K562 (cell line): Measurements from ENCODE around the gene DDAH2. TPM values are rescaled to one million over a fixed set of nuclear protein-coding genes. Genes with fewer than 3 reads are reported as not detected.
A peak's percentile ranks its signal among the peaks of the same experiment; 100 is the strongest.

Experiments
- MBD2 ChIP-seq: sonication (generic); IDR thresholded peaks from 2 replicates; pipeline ENCODE4 v1.6.1; 2016; ENCODE audit warnings: low read depth, borderline replicate concordance
- MGA ChIP-seq: fragments of 450-650 bp; IDR thresholded peaks from 2 replicates; pipeline ENCODE4 v1.6.1; 2016; ENCODE audit warnings: mild to moderate bottlenecking, moderate library complexity
- NR1H2 ChIP-seq: sonication (generic); formaldehyde crosslinking; IDR thresholded peaks from 2 replicates; pipeline ENCODE4 v1.4.0; 2020; ENCODE audit warnings: mild to moderate bottlenecking, missing genetic modification reagents
- PTRF ChIP-seq: fragments of 450-650 bp; IDR thresholded peaks from 2 replicates; pipeline ENCODE4 v1.6.1; 2016; ENCODE audit warnings: mild to moderate bottlenecking, missing genetic modification characterization, missing compliant biosample characterization
- STAG1 ChIP-seq: sonication (generic); formaldehyde crosslinking; IDR thresholded peaks from 2 replicates; pipeline ENCODE4 v1.5.0; 2020; ENCODE audit warnings: missing genetic modification reagents, borderline replicate concordance
- ZNF79 ChIP-seq: fragments of 250-450 bp; sonication (Bioruptor Pico); IDR thresholded peaks from 2 replicates; pipeline ENCODE4 v1.4.0; 2020; ENCODE audit warnings: low read depth, mild to moderate bottlenecking, moderate library complexity
- polyA plus RNA-seq, 8 experiments: library from polyadenylated mRNA; depleted of rRNA in 4 of 8; stranded (reverse) in 5 of 8; unstranded in 3 of 8; fragments of >200 nt; fragmentation: Nextera tagmentation in 2 of 8; fragmentation: Illumina TruSeq in 1 of 8; extraction: Ambion mirVana in 2 of 8; extraction: Trizol in 1 of 8; gene quantifications; 2 replicates each; pipeline versions ENCODE4 v1.2.1 to v1.2.3, GENCODE V29; 2011 to 2014; ENCODE audit warnings: inconsistent platforms in 1 of 8, missing spikeins in 1 of 8
- total RNA-seq, 7 experiments: library from RNA; depleted of rRNA in 6 of 7; stranded (reverse); fragments of >200 nt in 6 of 7; fragmentation: Illumina TruSeq in 2 of 7; extraction: Trizol in 2 of 7; gene quantifications; 2 replicates each; pipeline versions ENCODE4 v1.2.1 to v1.2.3, GENCODE V29; 2011 to 2021; ENCODE audit warnings: low replicate concordance in 1 of 7

The DDAH2 gene
- total and polyA plus RNA-seq, 9 of the 15 experiments (the other 6 are each of a cell fraction or from before 2014, with no cell fraction given): 1.8 to 45.4 (median 21.4) TPM

- no peak for TF ChIP-seq PTRF (tag)
- 0 out of 2 replicates have a peak, but pooled peaks have one; percentile 82 for TF ChIP-seq NR1H2
- no peak for TF ChIP-seq MBD2
- no peak for TF ChIP-seq STAG1 (CRISPR knock-in tag)
- peak; percentile 62; the same call in 1 of the 2 replicates for TF ChIP-seq ZNF79 (CRISPR knock-in tag)
- no peak for TF ChIP-seq MGA
Measured at GRCh38 chr6:31736021-31736767, 7.1 kb upstream of the DDAH2 start, which contains the start of gene CLIC1 (continued).
